HepG2 (cell line): ENCODE data around the gene IQCE. TPM values are rescaled to one million over a fixed set of nuclear protein-coding genes. Genes with fewer than 3 reads are reported as not detected.

Experiments
- BRCA1 ChIP-seq: sonication (generic); formaldehyde crosslinking; IDR thresholded peaks from 2 replicates; pipeline ENCODE4 v1.4.0; 2020; ENCODE audit warnings: missing genetic modification reagents
- GATAD2A ChIP-seq: IDR thresholded peaks from 2 replicates; pipeline ENCODE4 v1.6.1; 2016
- HDAC1 ChIP-seq: sonication (generic); formaldehyde crosslinking; IDR thresholded peaks from 2 replicates; pipeline ENCODE4 v1.5.1; 2020; ENCODE audit warnings: mild to moderate bottlenecking, missing genetic modification reagents
- HOXA3 ChIP-seq: sonication (generic); formaldehyde crosslinking; IDR thresholded peaks from 2 replicates; pipeline ENCODE4 v1.5.0; 2020; ENCODE audit warnings: missing genetic modification reagents
- NFE2L2 ChIP-seq: fragments of 150-350 bp; IDR thresholded peaks from 2 replicates; pipeline ENCODE4 v1.6.1; 2014; ENCODE audit warnings: low read length
- PAF1 ChIP-seq: IDR thresholded peaks from 2 replicates; pipeline ENCODE4 v1.6.1; 2016; ENCODE audit warnings: missing genetic modification reagents, missing compliant biosample characterization
- RELA ChIP-seq: sonication (generic); formaldehyde crosslinking; IDR thresholded peaks from 2 replicates; pipeline ENCODE4 v1.4.0; 2020; ENCODE audit warnings: missing genetic modification reagents
- TBX3 ChIP-seq: fragments of 450-650 bp; IDR thresholded peaks from 2 replicates; pipeline ENCODE4 v1.6.1; 2017; ENCODE audit warnings: antibody characterized with exemption, mild to moderate bottlenecking, inconsistent platforms, borderline replicate concordance
- ZBTB43 ChIP-seq: sonication (generic); formaldehyde crosslinking; conservative IDR thresholded peaks from 2 replicates; pipeline ENCODE4 v1.4.0; 2020; ENCODE audit warnings: missing genetic modification reagents
- ZKSCAN5 ChIP-seq: sonication (generic); formaldehyde crosslinking; IDR thresholded peaks from 2 replicates; pipeline ENCODE4 v1.5.1; 2020; ENCODE audit warnings: mild to moderate bottlenecking, missing genetic modification reagents
- ZNF282 ChIP-seq: fragments of 450-650 bp; IDR thresholded peaks from 2 replicates; pipeline ENCODE4 v1.6.1; 2018; ENCODE audit not compliant: partially characterized antibody
- ZNF597 ChIP-seq: sonication (generic); formaldehyde crosslinking; IDR thresholded peaks from 2 replicates; pipeline ENCODE4 v1.5.0; 2020; ENCODE audit warnings: missing genetic modification reagents
- ZNF639 ChIP-seq: conservative IDR thresholded peaks from 2 replicates; pipeline ENCODE4 v1.6.1; 2018; ENCODE audit warnings: missing genetic modification reagents
- ZNF740 ChIP-seq: sonication (generic); formaldehyde crosslinking; IDR thresholded peaks from 2 replicates; pipeline ENCODE4 v1.4.0; 2020; ENCODE audit warnings: missing genetic modification reagents
- polyA plus RNA-seq, 8 experiments: library from polyadenylated mRNA; depleted of rRNA in 3 of 8; stranded (reverse) in 7 of 8; unstranded in 1 of 8; fragments of >200 nt; fragmentation: Illumina TruSeq in 4 of 8; extraction: Trizol in 4 of 8; gene quantifications; 2 replicates each; pipeline versions ENCODE4 v1.2.1 to v1.2.3, GENCODE V29; 2011 to 2016; ENCODE audit warnings: low read depth in 4 of 8, missing spikeins in 1 of 8, mixed read lengths in 1 of 8; ENCODE audit not compliant: insufficient read depth in 1 of 8
- total RNA-seq, 5 experiments: library from RNA; depleted of rRNA; stranded (reverse); fragments of >200 nt; fragmentation: Illumina TruSeq; extraction: Trizol; gene quantifications; 2 replicates each; pipeline ENCODE4 v1.2.3, GENCODE V29; 2016; ENCODE audit warnings: low read depth in 1 of 5
- TF ChIP-seq, protein P1 (sequence below): sonication (generic); formaldehyde crosslinking; IDR thresholded peaks from 2 replicates; pipeline ENCODE4 v1.4.0; 2020; ENCODE audit warnings: missing genetic modification reagents
- TF ChIP-seq, protein P2 (sequence below): sonication (generic); formaldehyde crosslinking; IDR thresholded peaks from 2 replicates; pipeline ENCODE4 v1.4.0; 2020; ENCODE audit warnings: missing genetic modification reagents, mild to moderate bottlenecking, borderline replicate concordance

IQCE gene
- total and polyA plus RNA-seq, 2 of the 13 experiments (the other 11 are each of a cell fraction or from before 2014, with no cell fraction given): 1.5 to 2.5 TPM

DNA sequence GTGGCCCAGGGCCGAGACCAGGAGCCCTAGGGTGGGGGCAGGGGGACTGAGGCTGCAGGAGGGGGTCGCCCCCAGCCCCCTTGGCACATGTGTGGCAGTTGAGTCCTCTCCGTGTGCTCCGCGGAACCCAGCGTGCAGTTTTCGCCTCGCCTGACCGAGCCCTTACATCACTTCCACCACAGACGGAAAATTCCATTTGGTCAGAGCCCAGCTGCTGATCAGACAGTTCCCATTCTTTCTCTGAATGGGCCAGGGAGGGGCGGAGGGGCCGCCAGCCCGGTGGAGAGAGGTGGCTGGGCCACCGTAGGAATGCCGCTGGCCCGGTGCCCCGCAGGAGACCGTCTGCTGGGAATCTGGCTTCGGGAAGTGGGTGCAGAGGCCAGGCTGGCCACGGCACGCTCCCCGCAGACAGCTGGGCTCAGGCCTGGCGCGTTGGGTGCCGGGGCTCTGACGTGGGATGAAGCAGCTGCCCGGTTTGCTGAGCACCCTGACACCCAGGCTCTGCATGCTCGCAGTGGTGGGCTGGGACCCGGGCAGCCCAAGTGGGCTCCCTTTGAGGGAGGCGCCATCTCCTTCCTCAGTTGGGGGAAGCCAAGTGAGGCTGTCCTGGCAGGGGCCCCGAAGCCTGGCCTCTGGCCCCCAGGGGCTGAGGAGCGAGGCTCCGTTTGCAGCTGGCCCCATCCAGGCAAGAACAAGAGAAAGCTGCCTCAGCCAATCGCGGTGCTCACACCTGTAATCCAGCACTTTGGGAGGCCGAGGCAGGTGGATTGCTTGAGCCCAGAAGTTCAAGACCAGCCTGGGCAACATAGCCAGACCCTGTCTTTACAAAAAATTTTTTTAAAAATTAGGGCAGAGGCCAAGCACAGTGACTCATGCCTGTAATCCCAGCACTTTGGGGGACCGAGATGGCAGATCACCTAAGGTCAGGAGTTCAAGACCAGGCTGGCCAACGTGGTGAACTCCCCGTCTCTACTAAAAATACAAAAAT lies 82.9 kb downstream of the IQCE start (continued):
- TF ChIP-seq ZNF740 (CRISPR knock-in tag): no peak
- peak; percentile 67 for TF ChIP-seq HDAC1 (CRISPR knock-in tag)
- no peak; the same call in none of the 2 replicates for TF ChIP-seq HOXA3
- TF ChIP-seq ZNF282: no peak
- no peak for TF ChIP-seq TBX3
- no peak for TF ChIP-seq BRCA1 (CRISPR knock-in tag)
- TF ChIP-seq, protein P1, sequence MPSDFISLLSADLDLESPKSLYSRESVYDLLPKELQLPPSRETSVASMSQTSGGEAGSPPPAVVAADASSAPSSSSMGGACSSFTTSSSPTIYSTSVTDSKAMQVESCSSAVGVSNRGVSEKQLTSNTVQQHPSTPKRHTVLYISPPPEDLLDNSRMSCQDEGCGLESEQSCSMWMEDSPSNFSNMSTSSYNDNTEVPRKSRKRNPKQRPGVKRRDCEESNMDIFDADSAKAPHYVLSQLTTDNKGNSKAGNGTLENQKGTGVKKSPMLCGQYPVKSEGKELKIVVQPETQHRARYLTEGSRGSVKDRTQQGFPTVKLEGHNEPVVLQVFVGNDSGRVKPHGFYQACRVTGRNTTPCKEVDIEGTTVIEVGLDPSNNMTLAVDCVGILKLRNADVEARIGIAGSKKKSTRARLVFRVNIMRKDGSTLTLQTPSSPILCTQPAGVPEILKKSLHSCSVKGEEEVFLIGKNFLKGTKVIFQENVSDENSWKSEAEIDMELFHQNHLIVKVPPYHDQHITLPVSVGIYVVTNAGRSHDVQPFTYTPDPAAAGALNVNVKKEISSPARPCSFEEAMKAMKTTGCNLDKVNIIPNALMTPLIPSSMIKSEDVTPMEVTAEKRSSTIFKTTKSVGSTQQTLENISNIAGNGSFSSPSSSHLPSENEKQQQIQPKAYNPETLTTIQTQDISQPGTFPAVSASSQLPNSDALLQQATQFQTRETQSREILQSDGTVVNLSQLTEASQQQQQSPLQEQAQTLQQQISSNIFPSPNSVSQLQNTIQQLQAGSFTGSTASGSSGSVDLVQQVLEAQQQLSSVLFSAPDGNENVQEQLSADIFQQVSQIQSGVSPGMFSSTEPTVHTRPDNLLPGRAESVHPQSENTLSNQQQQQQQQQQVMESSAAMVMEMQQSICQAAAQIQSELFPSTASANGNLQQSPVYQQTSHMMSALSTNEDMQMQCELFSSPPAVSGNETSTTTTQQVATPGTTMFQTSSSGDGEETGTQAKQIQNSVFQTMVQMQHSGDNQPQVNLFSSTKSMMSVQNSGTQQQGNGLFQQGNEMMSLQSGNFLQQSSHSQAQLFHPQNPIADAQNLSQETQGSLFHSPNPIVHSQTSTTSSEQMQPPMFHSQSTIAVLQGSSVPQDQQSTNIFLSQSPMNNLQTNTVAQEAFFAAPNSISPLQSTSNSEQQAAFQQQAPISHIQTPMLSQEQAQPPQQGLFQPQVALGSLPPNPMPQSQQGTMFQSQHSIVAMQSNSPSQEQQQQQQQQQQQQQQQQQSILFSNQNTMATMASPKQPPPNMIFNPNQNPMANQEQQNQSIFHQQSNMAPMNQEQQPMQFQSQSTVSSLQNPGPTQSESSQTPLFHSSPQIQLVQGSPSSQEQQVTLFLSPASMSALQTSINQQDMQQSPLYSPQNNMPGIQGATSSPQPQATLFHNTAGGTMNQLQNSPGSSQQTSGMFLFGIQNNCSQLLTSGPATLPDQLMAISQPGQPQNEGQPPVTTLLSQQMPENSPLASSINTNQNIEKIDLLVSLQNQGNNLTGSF: peak; percentile 74; the same call in 1 of the 2 replicates
- TF ChIP-seq, protein P2, sequence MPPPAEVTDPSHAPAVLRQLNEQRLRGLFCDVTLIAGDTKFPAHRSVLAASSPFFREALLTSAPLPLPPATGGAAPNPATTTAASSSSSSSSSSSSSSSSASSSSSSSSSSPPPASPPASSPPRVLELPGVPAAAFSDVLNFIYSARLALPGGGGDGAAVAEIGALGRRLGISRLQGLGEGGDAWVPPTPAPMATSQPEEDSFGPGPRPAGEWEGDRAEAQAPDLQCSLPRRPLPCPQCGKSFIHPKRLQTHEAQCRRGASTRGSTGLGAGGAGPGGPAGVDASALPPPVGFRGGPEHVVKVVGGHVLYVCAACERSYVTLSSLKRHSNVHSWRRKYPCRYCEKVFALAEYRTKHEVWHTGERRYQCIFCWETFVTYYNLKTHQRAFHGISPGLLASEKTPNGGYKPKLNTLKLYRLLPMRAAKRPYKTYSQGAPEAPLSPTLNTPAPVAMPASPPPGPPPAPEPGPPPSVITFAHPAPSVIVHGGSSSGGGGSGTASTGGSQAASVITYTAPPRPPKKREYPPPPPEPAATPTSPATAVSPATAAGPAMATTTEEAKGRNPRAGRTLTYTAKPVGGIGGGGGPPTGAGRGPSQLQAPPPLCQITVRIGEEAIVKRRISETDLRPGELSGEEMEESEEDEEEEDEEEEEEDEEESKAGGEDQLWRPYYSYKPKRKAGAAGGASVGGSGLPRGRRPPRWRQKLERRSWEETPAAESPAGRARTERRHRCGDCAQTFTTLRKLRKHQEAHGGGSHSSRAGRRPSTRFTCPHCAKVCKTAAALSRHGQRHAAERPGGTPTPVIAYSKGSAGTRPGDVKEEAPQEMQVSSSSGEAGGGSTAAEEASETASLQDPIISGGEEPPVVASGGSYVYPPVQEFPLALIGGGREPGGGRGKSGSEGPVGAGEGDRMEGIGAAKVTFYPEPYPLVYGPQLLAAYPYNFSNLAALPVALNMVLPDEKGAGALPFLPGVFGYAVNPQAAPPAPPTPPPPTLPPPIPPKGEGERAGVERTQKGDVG (CRISPR knock-in tag): peak; percentile 74; the same call in 1 of the 2 replicates
- peak; percentile 47; the same call in 1 of the 2 replicates for TF ChIP-seq RELA (CRISPR knock-in tag)
- TF ChIP-seq NFE2L2: no peak
- no peak for TF ChIP-seq PAF1
- TF ChIP-seq ZNF597 (CRISPR knock-in tag): no peak
- TF ChIP-seq GATAD2A: peak; percentile 81
- no peak for TF ChIP-seq ZKSCAN5
- TF ChIP-seq ZBTB43 (CRISPR knock-in tag): no peak
- peak; percentile 60; the same call in 1 of the 2 replicates for TF ChIP-seq ZNF639 (CRISPR knock-in tag)
